HepG2 (cell line): ENCODE measurements around the gene UBC. TPM values are rescaled to one million over a fixed set of nuclear protein-coding genes. Genes with fewer than 3 reads are reported as not detected.

Experiments
- GPN1 ChIP-seq: sonication (generic); formaldehyde crosslinking; IDR thresholded peaks from 2 replicates; pipeline ENCODE4 v1.5.1; 2020; ENCODE audit warnings: missing genetic modification reagents, borderline replicate concordance
- NFIC ChIP-seq: IDR thresholded peaks from 2 replicates; pipeline ENCODE4 v1.6.1; 2012; ENCODE audit warnings: mild to moderate bottlenecking, low read length, inconsistent platforms
- NR2F1 ChIP-seq, 2 experiments: fragments of 450-650 bp in 1 of 2; formaldehyde crosslinking in 1 of 2; IDR thresholded peaks; 2 replicates each; pipeline versions ENCODE4 v1.5.0 to v1.6.1; 2016 to 2020; ENCODE audit warnings: mild to moderate bottlenecking in 1 of 2, missing compliant biosample characterization in 1 of 2, missing genetic modification reagents in 1 of 2, moderate library complexity in 1 of 2
- PAWR ChIP-seq: sonication (generic); formaldehyde crosslinking; IDR thresholded peaks from 2 replicates; pipeline ENCODE4 v1.4.0; 2020; ENCODE audit warnings: missing genetic modification reagents, mild to moderate bottlenecking, borderline replicate concordance
- POLR2G ChIP-seq: fragments of 200-400 bp; formaldehyde crosslinking; IDR thresholded peaks from 2 replicates; pipeline ENCODE4 v1.6.1; 2018; ENCODE audit warnings: mild to moderate bottlenecking, low read depth, low read length, moderate library complexity
- SPEN ChIP-seq: sonication (generic); formaldehyde crosslinking; IDR thresholded peaks from 2 replicates; pipeline ENCODE4 v1.5.1; 2020; ENCODE audit warnings: low read depth, mild to moderate bottlenecking, missing genetic modification reagents
- YEATS2 ChIP-seq: sonication (generic); formaldehyde crosslinking; IDR thresholded peaks from 2 replicates; pipeline ENCODE4 v1.4.0; 2020; ENCODE audit warnings: missing genetic modification reagents, borderline replicate concordance
- ZNF501 ChIP-seq: sonication (generic); formaldehyde crosslinking; IDR thresholded peaks from 2 replicates; pipeline ENCODE4 v1.5.1; 2020; ENCODE audit warnings: mild to moderate bottlenecking, moderate library complexity, missing genetic modification reagents
- ZNF562 ChIP-seq: sonication (generic); formaldehyde crosslinking; IDR thresholded peaks from 2 replicates; pipeline ENCODE4 v1.8.0; 2022; ENCODE audit warnings: missing genetic modification reagents, borderline replicate concordance
- ZNF564 ChIP-seq: sonication (generic); formaldehyde crosslinking; IDR thresholded peaks from 2 replicates; pipeline ENCODE4 v1.8.1; 2023; ENCODE audit warnings: mild to moderate bottlenecking, missing genetic modification reagents
- ZNF607 ChIP-seq: sonication (generic); formaldehyde crosslinking; IDR thresholded peaks from 2 replicates; pipeline ENCODE4 v1.5.1; 2020; ENCODE audit warnings: missing genetic modification reagents, mild to moderate bottlenecking, borderline replicate concordance
- ZNF878 ChIP-seq: sonication (generic); formaldehyde crosslinking; IDR thresholded peaks from 2 replicates; pipeline ENCODE4 v1.8.1; 2023; ENCODE audit warnings: mild to moderate bottlenecking, missing genetic modification reagents, moderate library complexity
- ZSCAN21 ChIP-seq: sonication (generic); formaldehyde crosslinking; IDR thresholded peaks from 2 replicates; pipeline ENCODE4 v1.8.0; 2022; ENCODE audit warnings: mild to moderate bottlenecking, missing genetic modification reagents, moderate library complexity, borderline replicate concordance
- polyA plus RNA-seq, 8 experiments: library from polyadenylated mRNA; depleted of rRNA in 3 of 8; stranded (reverse) in 7 of 8; unstranded in 1 of 8; fragments of >200 nt; fragmentation: Illumina TruSeq in 4 of 8; extraction: Trizol in 4 of 8; gene quantifications; 2 replicates each; pipeline versions ENCODE4 v1.2.1 to v1.2.3, GENCODE V29; 2011 to 2016; ENCODE audit warnings: low read depth in 4 of 8, missing spikeins in 1 of 8, mixed read lengths in 1 of 8; ENCODE audit not compliant: insufficient read depth in 1 of 8
- total RNA-seq, 5 experiments: library from RNA; depleted of rRNA; stranded (reverse); fragments of >200 nt; fragmentation: Illumina TruSeq; extraction: Trizol; gene quantifications; 2 replicates each; pipeline ENCODE4 v1.2.3, GENCODE V29; 2016; ENCODE audit warnings: low read depth in 1 of 5
- TF ChIP-seq, protein P1 (sequence below): sonication (generic); formaldehyde crosslinking; conservative IDR thresholded peaks from 2 replicates; pipeline ENCODE4 v1.8.0; 2022; ENCODE audit warnings: missing genetic modification reagents
- TF ChIP-seq, protein P2 (sequence below): sonication (generic); formaldehyde crosslinking; IDR thresholded peaks from 2 replicates; pipeline ENCODE4 v1.4.0; 2020; ENCODE audit warnings: missing genetic modification reagents

The UBC gene
- total and polyA plus RNA-seq, 2 of the 13 experiments (the other 11 are each of a cell fraction or from before 2014, with no cell fraction given), result 805 to 1,432 TPM

DNA sequence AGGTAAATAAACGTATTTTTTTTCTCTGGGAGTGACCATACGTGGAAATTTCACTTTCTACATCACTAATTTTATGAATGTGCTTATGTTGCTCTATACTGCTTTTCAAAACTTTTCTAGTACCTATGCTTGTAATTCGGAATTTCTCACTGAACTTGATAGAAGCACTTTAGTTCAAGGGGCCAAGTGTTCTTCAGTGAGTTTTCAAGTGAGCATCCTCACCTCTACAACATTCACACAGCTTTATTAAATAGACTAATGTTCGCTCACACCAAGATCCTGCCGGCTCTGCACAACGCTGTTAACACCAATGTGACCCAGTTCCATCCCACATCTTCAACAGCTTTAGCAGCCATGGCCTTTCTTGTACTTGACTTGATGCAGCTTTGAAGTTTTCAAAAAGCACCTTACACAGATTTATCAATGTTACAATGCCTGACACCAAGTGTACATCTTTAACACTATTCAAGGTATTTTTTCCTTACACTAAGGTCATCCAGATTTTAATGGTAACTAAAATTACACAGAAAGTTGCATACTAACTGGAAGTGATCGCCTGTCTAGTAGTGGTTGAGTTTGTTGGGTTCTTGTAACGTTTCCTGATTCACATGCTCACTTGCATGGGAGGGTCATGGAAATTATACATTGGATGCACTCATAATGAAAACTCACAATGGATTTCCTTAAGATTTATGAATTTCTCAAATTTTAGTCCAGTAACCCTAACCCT, 4.5 kb downstream of the UBC start (continued):
- TF ChIP-seq, protein P1, sequence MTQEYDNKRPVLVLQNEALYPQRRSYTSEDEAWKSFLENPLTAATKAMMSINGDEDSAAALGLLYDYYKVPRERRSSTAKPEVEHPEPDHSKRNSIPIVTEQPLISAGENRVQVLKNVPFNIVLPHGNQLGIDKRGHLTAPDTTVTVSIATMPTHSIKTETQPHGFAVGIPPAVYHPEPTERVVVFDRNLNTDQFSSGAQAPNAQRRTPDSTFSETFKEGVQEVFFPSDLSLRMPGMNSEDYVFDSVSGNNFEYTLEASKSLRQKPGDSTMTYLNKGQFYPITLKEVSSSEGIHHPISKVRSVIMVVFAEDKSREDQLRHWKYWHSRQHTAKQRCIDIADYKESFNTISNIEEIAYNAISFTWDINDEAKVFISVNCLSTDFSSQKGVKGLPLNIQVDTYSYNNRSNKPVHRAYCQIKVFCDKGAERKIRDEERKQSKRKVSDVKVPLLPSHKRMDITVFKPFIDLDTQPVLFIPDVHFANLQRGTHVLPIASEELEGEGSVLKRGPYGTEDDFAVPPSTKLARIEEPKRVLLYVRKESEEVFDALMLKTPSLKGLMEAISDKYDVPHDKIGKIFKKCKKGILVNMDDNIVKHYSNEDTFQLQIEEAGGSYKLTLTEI (CRISPR knock-in tag), result no peak
- TF ChIP-seq YEATS2 (CRISPR knock-in tag), result no peak
- peak; percentile 67; the same call in 1 of the 2 replicates for TF ChIP-seq ZNF564
- TF ChIP-seq, protein P2, sequence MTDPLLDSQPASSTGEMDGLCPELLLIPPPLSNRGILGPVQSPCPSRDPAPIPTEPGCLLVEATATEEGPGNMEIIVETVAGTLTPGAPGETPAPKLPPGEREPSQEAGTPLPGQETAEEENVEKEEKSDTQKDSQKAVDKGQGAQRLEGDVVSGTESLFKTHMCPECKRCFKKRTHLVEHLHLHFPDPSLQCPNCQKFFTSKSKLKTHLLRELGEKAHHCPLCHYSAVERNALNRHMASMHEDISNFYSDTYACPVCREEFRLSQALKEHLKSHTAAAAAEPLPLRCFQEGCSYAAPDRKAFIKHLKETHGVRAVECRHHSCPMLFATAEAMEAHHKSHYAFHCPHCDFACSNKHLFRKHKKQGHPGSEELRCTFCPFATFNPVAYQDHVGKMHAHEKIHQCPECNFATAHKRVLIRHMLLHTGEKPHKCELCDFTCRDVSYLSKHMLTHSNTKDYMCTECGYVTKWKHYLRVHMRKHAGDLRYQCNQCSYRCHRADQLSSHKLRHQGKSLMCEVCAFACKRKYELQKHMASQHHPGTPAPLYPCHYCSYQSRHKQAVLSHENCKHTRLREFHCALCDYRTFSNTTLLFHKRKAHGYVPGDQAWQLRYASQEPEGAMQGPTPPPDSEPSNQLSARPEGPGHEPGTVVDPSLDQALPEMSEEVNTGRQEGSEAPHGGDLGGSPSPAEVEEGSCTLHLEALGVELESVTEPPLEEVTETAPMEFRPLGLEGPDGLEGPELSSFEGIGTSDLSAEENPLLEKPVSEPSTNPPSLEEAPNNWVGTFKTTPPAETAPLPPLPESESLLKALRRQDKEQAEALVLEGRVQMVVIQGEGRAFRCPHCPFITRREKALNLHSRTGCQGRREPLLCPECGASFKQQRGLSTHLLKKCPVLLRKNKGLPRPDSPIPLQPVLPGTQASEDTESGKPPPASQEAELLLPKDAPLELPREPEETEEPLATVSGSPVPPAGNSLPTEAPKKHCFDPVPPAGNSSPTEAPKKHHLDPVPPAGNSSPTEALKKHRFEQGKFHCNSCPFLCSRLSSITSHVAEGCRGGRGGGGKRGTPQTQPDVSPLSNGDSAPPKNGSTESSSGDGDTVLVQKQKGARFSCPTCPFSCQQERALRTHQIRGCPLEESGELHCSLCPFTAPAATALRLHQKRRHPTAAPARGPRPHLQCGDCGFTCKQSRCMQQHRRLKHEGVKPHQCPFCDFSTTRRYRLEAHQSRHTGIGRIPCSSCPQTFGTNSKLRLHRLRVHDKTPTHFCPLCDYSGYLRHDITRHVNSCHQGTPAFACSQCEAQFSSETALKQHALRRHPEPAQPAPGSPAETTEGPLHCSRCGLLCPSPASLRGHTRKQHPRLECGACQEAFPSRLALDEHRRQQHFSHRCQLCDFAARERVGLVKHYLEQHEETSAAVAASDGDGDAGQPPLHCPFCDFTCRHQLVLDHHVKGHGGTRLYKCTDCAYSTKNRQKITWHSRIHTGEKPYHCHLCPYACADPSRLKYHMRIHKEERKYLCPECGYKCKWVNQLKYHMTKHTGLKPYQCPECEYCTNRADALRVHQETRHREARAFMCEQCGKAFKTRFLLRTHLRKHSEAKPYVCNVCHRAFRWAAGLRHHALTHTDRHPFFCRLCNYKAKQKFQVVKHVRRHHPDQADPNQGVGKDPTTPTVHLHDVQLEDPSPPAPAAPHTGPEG, result no peak
- TF ChIP-seq ZNF878 (CRISPR knock-in tag), result peak; percentile 76; the same call in 1 of the 2 replicates
- TF ChIP-seq PAWR, result 0 out of 2 replicates have a peak, but pooled peaks have one; percentile 27
- TF ChIP-seq NR2F1 (CRISPR knock-in tag; IDR thresholded peaks at IDR 0.05), result 0 out of 4 replicates have a peak, but pooled peaks of 1 of the 2 experiments have one; percentile 11
- no peak for TF ChIP-seq GPN1 (CRISPR knock-in tag)
- TF ChIP-seq SPEN (CRISPR knock-in tag), result peak; percentile 51; the same call in 1 of the 2 replicates
- no peak for TF ChIP-seq ZNF562 (CRISPR knock-in tag)
- TF ChIP-seq NFIC, result peak; percentile 30
- peak; percentile 21; the same call in 1 of the 2 replicates for TF ChIP-seq ZNF607
- peak; percentile 6; the same call in 1 of the 2 replicates for TF ChIP-seq ZSCAN21 (CRISPR knock-in tag)
- TF ChIP-seq ZNF501 (CRISPR knock-in tag), result no peak
- TF ChIP-seq POLR2G, result peak; percentile 64
- TF ChIP-seq, all 625 proteins: peak for 53
